D721Med (cell line): ENCODE measurements around the gene IDE.

ENCODE experiments used
- DNase-seq: peaks from one replicate; pipeline ENCODE4 v3.0.0; 2011; ENCODE audit warnings: low spot score; ENCODE audit not compliant: insufficient read length
- FAIRE-seq: peaks from 2 replicates; lab custom pipeline; 2011; peaks lifted over from hg19 to GRCh38; lab: Jason Lieb, UNC
- CTCF ChIP-seq: IDR thresholded peaks from 2 replicates; pipeline ENCODE4 v1.5.1; 2012; ENCODE audit warnings: mild to moderate bottlenecking, control low read depth; ENCODE audit not compliant: insufficient read depth; ENCODE audit errors: missing control alignments

The IDE gene

GRCh38 chr10:92573798-92574547, at the start of gene IDE:
Gene IDE (minus strand): TSS chr10:92574093. CDS start chr10:92574019, 74 bp downstream.
- DNase-seq (peak; percentile 89), FAIRE-seq (no peak)

GRCh38 chr10:92619368-92619767, 45.5 kb upstream of the IDE start:
- DNase-seq = no peak
- no peak for FAIRE-seq
- TF ChIP-seq CTCF = no peak

More at GRCh38 chr10:92573798-92574547, at the start of gene IDE:
- peak; percentile 72 for TF ChIP-seq CTCF

GRCh38 chr10:92615515-92615914, 41.6 kb upstream of the IDE start:
- DNase-seq = no peak
- no peak for FAIRE-seq
- no peak for TF ChIP-seq CTCF

- no peak for FAIRE-seq
- no peak for DNase-seq
- no peak for TF ChIP-seq CTCF
Measured at GRCh38 chr10:92604841-92605240, 30.9 kb upstream of the IDE start.

DNA sequence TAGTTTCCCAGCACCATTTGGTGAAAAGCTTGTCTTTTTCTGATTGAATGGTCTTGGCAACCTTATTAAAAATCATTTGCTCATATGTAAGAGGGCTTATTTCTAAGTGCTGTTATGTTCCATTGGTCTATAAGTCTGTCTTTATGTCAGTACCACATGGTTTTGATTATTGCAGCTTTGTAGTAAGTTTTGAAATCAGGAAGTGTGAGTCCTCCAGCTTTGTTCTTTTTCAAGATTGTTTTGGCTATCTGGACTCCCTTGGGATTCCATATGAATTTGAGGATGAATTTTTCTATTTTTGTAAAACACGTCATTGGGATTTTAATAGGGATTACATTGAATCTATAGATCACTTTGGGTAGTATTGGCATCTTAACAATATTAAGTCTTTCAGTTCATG, 24.4 kb upstream of the IDE start:
- FAIRE-seq (no peak), DNase-seq (no peak)
- TF ChIP-seq CTCF = no peak

- no peak for TF ChIP-seq CTCF
- DNase-seq = no peak
- no peak for FAIRE-seq
Measured at GRCh38 chr10:92595505-92595904, 21.6 kb upstream of the IDE start.
